GM12873 (cell line): ENCODE results near the gene DENND2A.

Experiments used
- TF ChIP-seq, protein P1 (sequence below): IDR thresholded peaks from 2 replicates; pipeline ENCODE4 v1.5.1; 2012; ENCODE audit warnings: low read depth, mild to moderate bottlenecking, moderate library complexity, low read length, control low read depth; ENCODE audit not compliant: insufficient read depth; ENCODE audit errors: missing control alignments

Gene DENND2A

DNA sequence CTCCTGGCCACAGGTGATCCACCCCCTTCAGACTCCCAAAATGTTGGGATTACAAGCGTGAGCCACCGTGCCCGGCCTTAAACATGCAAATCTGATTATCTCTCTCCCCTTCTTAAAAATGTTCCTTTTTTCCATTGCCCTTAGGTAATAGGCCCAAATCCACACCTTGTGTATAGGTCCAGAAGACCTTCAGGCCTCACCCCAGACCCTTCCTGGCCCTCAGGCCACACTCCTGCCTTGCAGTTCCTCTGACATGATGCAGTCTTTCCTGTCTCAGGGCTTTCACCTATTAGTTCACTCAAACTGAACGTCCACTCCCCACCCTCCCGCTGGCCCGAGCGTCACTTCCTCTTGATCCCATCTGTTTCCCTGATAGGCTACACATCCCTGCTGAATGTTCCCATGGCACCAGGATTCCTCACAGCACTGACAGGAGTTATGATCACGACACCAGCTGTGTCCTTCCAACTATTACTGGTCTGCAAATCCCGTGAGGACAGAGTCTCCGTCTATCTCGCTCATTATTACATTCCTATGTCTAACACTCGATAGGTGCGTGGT, 46.4 kb downstream of the DENND2A start:
- TF ChIP-seq, protein P1, sequence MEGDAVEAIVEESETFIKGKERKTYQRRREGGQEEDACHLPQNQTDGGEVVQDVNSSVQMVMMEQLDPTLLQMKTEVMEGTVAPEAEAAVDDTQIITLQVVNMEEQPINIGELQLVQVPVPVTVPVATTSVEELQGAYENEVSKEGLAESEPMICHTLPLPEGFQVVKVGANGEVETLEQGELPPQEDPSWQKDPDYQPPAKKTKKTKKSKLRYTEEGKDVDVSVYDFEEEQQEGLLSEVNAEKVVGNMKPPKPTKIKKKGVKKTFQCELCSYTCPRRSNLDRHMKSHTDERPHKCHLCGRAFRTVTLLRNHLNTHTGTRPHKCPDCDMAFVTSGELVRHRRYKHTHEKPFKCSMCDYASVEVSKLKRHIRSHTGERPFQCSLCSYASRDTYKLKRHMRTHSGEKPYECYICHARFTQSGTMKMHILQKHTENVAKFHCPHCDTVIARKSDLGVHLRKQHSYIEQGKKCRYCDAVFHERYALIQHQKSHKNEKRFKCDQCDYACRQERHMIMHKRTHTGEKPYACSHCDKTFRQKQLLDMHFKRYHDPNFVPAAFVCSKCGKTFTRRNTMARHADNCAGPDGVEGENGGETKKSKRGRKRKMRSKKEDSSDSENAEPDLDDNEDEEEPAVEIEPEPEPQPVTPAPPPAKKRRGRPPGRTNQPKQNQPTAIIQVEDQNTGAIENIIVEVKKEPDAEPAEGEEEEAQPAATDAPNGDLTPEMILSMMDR, result no peak

DNA sequence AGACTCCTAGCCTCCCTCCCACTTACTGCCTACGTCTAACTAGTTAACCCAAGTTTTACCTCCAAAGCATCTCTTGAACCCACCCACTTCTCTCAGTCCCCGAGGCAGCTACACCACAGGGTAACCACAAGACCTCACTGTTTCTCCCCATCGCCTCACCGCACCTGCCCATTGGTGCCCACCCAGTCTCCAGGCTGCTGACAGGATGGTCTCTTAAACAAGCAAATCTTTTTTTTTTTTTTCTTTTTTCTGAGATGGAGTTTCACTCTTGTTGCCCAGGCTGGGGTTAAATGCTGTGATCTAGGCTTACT, 47.0 kb downstream of the DENND2A start:
- TF ChIP-seq, protein P1, result no peak

DNA sequence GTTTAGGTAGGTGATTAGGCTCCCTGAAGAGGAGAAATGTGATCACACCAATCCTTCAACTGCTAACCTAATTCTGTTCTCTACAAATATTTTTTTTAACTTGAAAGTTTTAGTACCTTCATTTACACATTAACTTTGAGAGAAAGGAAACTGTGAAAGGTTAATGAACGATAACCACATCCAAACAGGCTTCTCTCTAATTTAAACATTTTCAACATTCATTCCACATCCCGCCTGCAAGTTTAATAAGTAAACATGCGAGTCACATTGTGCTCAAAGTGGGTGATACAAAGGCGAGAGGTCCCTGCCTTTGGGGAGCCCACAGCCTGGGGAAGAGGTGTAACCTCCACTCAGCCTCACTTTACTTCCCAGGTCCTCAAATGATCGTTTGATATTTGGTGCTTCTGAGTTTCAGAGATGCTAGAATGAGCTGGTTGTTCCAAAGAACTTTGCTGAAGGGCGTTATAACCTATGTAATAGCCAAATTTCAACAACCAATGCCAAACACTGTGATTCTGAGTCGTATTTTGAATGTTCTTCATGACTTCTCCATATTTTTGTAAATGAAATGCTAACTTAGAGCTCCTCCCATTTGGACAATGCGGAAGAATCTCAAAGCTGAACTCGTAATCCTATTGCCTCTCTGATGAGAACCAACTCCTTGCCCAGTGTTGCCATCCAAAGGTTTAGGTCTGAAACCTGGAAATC, 47.5 kb downstream of the DENND2A start:
- TF ChIP-seq, protein P1, result no peak

DNA sequence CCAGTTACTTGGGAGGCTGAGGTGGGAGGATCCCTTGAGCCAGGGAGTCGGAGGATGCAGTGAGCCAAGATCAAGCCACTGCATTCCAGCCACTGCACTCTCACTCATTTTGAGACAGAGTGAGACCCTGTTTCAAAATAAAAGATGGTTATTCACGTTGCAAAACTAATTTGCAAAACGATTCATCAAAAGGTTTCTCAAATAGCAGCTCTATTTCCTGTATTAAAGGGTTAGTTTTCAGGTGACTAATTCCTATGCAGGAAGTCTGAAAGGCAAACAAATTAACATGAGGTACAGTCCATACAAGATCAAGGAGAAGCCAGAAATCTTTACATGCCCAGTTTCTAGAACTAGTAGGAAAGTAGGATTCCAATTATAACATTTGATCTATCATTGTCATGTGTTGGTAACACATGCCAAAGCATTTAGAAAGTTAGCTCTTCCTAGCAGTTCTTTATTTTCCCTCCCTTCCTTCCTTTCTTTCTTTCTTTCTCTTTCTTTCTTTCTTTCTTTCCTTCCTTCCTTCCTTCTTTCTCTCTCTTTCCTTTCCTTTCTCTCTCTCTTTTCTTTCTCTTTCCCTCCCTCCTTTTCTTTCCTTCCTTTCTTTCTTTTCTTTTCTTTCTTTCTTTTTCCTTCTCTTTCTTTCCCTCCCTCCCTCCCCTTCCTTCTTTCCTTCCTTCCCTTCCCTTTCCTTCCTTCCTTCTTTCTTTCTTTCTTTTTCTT, 49.3 kb downstream of the DENND2A start:
- TF ChIP-seq, protein P1, result no peak

DNA sequence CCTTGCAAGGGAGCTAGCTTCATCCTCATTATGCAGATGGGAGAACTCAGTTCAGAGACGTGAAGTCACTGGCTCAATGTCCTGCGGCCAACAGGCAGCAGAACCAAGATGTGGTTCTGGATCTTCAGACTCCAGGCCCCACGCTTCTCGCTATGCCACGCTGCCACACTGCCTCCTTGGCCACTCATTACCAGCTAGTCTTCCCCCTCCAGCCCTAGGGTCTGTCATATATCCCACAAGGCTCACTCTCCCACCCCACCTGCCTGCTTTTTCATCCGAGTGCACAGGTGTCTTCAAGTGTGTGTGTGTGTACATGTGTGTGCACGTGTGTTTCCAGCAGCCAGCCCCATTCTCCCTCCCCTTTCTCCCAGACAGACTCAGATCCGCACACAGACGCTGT, 53.4 kb downstream of the DENND2A start:
- TF ChIP-seq, protein P1, result no peak

DNA sequence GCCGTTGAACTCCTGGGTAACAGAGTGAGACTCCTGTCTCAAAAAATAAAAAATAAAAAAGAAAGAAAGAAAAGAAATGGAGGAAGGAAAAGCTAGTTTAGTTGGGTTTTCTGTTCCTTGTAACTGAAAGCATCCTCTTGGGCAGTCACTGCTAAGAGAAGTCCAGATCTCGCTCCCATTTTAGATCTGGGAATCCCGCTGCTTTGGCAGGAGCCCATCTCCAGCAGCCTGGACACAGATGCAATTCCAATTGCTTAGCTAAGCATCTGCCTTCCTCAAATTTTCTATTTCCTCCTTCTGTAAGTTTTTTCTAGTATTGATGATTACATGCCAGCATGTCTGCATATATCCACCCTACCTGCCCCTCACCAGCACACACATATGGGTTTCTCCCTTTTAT, 54.1 kb downstream of the DENND2A start:
- TF ChIP-seq, protein P1, result no peak

DNA sequence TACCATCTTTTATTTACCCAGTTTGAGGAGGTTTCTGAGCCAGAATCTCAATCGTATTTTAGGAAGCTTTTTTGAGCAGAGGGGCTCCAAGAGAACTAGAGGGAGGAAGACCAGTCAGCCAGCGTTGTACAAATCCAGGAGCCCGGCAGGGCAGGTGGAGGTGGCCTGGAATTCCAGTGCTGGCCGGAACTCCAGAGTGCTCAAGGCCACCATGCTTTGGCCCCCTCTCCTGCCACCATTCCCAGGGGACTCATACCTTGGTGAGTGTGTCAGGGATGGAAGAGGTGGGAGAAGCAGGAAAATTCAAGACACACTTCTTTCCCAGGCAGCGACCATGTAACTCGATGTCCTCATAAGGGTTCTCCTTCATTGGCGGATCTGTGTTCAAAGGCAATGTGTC, 55.3 kb downstream of the DENND2A start:
- TF ChIP-seq, protein P1, result no peak
